ENCODE results near the gene DHRS7B.
"Not testable (repeated sequence)": the region's sequence is repeated elsewhere in the genome, so short reads cannot be mapped to it uniquely, and the experiment has no call there.

The DHRS7B gene
- total RNA-seq = 6.8 to 13.7 (median 8.4) reads per million in 4 donors

DNA sequence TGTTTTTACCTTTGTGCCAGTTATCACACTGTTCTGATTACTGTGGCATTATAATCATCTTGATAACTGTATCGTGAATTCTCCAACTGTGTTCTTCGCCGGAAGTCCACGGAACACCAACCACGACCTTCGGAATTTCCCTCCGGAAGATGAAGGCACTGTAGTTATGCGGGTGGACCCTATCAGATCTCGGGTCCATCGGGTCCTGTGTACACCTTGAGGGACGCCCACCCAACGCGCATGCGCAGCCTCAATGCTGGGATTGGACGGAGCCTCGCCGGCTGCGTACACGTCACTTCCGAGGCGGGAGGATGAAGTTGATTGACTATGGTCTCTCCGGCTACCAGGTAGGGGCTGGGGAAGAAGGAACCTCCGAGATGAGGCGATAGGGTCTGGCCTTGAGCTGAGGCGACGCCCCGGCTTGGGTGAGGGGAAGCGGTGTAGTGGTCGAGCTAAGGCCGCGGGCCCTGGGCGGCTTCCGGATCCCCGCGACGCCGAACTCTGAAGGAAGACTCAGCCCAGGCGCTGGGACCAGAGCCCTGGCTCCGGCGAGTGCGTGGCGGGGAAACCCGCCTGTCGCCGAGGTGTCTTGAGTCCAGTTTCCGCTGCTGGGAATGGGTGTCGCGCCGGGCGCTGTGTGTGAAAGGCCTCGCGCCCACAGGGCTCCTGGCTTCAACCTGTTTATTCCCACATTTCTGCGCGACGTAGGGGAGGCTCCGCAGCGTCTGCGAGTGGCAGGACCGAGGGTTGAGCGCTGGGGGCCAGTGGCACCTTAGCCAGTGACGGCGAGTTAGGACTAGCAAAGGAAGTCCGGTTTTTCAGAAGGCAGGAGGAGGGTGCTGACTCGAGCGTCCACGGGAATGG is at the start of gene DHRS7B:
Gene DHRS7B, plus strand, starts transcription at position 320 of the 864 bp plus-strand sequence. Its CDS starts 8 bp downstream, at position 328.
- peak; percentile 93 to 98 (median 93) for DNase-seq

- no peak for DNase-seq
Measured at GRCh38 chr17:21077281-21077680, 49.5 kb upstream of the DHRS7B start.

DNA sequence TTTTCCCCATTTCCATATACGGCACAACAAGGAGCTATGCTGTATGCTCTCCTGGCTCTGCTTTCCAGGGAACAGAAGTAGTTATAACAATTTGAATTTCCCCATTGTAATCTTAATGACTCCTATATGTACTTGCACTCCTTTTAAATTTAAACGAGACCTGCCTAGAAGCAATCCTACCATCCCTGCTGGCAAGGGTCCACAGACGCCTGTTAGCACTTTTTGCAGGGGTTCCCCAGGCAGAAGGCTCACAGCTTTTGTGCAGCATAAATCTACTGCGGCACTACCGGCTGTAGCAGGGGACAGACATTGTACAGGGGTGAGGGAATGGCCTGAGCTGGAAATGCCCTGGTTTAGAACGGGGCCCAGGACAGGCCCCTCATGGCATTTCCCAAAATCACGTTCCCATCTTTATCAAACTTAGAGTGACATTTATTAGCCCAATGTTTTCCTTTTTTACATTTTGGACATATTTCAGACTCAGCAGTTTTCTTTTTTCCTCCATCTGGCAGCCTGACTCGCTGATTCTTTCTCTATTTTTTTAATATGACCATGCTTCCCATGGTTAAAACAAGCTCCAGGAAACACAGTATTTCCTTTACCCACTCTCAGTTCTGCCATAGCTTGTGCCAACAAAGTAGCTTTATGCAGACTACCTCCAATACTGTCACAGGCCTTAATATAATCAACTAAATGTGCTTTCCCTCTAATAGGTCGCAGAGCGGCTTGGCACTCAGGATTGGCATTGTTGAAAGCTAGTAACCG is 48.6 kb upstream of the DHRS7B start:
- no peak for DNase-seq

DNA sequence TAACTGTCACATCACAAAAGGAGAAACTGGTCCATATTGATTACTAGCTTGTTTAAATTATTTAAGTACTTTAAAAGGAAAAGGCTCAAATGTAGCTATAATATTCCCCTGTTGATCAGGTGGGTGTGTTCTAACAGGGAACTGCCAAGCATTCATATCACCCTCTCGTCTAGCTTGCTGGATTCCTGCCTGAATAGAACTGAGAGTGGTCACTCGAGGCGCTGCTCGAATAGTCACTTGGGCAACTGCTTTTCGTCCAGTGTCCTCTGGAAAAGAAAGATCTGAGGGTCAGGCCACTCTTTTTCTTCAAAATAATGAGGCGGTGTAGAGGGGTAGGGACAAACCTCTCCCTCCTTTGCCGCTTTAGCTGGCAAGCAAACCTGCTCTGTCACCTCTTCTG is 47.6 kb upstream of the DHRS7B start:
- no peak for DNase-seq

DNA sequence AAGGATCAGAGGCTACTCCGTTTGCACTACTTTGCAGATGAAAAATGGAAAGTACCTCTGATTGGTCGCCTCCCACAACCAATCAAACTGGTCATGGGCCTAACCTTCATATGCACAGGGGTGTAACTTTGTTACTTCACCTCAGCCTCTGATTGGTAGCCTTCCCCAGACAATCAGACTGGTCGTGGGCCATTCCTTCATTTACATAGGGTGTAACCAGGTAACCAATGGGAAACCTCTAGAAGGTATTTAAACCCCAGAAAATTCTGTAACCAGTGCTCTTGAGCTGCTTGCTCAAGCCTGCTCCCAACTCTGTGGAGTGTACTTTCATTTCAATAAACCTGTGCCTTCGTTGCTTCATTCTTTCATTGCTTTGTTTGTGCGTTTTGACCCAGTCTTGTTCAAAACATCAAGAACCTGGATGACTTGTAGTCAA is 44.7 kb upstream of the DHRS7B start:
- no peak for DNase-seq

DNA sequence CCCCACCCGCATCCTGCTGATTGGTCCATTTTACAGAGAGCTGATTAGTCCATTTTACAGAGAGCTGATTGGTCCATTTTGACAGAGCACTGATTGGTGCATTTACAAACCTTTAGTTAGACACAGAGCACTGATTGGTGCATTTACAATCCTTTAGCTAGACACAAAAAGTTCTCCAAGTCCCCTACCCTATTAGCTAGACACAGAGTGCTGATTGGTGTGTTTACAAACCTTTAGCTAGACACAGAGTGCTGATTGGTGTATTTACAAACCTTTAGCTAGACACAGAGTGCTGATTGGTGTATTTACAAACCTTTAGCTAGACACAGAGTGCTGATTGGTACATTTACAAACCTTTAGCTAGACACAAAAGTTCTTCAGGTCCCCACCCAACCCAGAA is 41.5 kb upstream of the DHRS7B start:
- not testable (repeated sequence) for DNase-seq

- no peak for DNase-seq
Measured at GRCh38 chr17:21085707-21086106, 41.1 kb upstream of the DHRS7B start.

DNA sequence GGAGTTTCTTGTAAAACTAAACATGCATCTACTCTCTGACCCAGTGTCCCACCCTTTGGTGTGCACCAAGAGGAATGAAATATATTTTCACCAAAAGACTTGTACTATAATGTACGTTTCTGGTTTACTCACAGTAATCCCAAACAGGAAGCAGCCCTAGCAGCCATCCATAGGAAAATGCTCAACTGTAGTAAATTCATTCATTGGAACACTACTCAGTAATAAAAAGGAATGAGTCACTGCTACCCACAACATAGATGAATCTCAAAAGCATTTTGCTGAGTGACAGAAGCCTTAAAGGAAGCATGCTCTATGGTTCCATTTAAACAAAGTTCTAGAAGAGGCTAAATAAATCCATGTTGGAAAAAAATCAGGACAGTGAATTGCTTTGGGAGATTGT is 37.6 kb upstream of the DHRS7B start:
- no peak for DNase-seq

GRCh38 chr17:21089933-21090901 is 36.5 kb upstream of the DHRS7B start:
- no peak for DNase-seq

- DNase-seq = no peak
Measured at GRCh38 chr17:21090902-21091618, 35.7 kb upstream of the DHRS7B start.

GRCh38 chr17:21094298-21094704 is 32.5 kb upstream of the DHRS7B start:
- DNase-seq = no peak

- peak in 1 of 5 donors; percentile 8 for DNase-seq
Measured at GRCh38 chr17:21095735-21096134, 31.0 kb upstream of the DHRS7B start.

DNA sequence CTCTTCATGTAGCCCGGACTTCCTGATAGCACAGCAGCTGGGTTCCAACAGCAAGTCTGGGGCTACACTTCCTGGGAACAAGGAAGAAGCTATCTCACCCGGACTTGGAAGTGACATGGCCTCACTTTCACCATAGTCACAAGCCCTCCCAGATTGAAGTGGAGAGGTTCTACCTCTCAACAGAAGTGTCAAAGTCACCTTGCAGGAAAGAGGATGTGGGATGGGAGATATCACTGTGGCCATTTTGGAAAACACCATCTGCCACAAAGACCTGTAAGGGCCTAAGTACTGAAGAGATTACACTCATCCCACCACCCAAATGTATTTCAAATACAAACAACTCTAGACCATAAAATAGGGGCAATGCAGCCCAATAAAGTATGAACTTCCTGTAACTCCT is 29.9 kb upstream of the DHRS7B start:
- DNase-seq = no peak

GRCh38 chr17:21098934-21099689 is 27.7 kb upstream of the DHRS7B start:
- DNase-seq = peak; percentile 18 to 88 (median 41)

- no peak for DNase-seq
Measured at GRCh38 chr17:21100636-21101035, 26.1 kb upstream of the DHRS7B start.

DNA sequence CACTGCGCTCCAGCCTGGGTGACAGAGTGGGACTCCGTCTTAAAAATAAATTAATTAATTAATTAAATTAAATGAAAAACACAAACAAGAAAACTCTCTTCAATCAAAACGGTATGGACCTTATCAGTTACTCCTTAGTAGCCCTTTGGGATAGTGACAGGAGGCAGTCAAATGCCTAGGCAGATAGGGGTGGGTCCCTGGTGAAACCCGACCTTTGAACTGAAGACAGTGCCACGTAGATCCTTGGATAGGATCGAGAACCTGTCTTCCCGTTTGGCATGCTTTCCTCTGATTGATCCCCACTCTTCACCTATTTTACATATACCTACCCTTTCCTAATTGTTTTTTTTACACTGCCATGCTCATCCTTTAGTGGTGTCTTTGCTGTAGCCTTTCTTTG is 22.2 kb upstream of the DHRS7B start:
- DNase-seq = no peak

GRCh38 chr17:21105064-21105894 is 21.5 kb upstream of the DHRS7B start:
- no peak for DNase-seq

- DNase-seq = no peak
Measured at GRCh38 chr17:21106316-21106715, 20.4 kb upstream of the DHRS7B start.

GRCh38 chr17:21107067-21107650 is 19.6 kb upstream of the DHRS7B start:
- not testable (repeated sequence) for DNase-seq

GRCh38 chr17:21108651-21109050 is 18.1 kb upstream of the DHRS7B start:
- no peak for DNase-seq

Measured in T-helper 1 cell (primary cell).